Measurements from ENCODE around the gene MYH9.

The MYH9 gene

GRCh38 chr22:36334821-36335603 lies 52.8 kb downstream of the MYH9 start:
- no peak for TF ChIP-seq CTCF (IDR thresholded peaks at IDR 0.05; ENCODE audit: insufficient read depth, low read depth, low read length, missing control alignments)
- H3K4me3 ChIP-seq (ENCODE audit: low read depth, low read length): no peak overlapping the region
- no peak for DNase-seq (ENCODE audit: low read depth)

GRCh38 chr22:36334081-36334820 lies 53.5 kb downstream of the MYH9 start:
- no peak overlapping the region for H3K4me3 ChIP-seq (ENCODE audit: low read depth, low read length)
- no peak for DNase-seq (ENCODE audit: low read depth)
- no peak for TF ChIP-seq CTCF (IDR thresholded peaks at IDR 0.05; ENCODE audit: insufficient read depth, low read depth, low read length, missing control alignments)

- H3K4me3 ChIP-seq (ENCODE audit: low read depth, low read length): no peak overlapping the region; the same call in 1 of the 2 replicates
- DNase-seq (ENCODE audit: low read depth): no peak
- TF ChIP-seq CTCF (IDR thresholded peaks at IDR 0.05; ENCODE audit: insufficient read depth, low read depth, low read length, missing control alignments): no peak
Observed at GRCh38 chr22:36333644-36334043, 54.1 kb downstream of the MYH9 start.

GRCh38 chr22:36332623-36333332 lies 55.0 kb downstream of the MYH9 start:
- peak overlapping the region; percentile 65 for H3K4me3 ChIP-seq (ENCODE audit: low read depth, low read length)
- DNase-seq (ENCODE audit: low read depth): peak; percentile 87
- TF ChIP-seq CTCF (IDR thresholded peaks at IDR 0.05; ENCODE audit: insufficient read depth, low read depth, low read length, missing control alignments): no peak

- TF ChIP-seq CTCF (IDR thresholded peaks at IDR 0.05; ENCODE audit: insufficient read depth, low read depth, low read length, missing control alignments): no peak
- peak; percentile 75 for DNase-seq (ENCODE audit: low read depth)
Observed at GRCh38 chr22:36331912-36332622, 55.7 kb downstream of the MYH9 start.

GRCh38 chr22:36331306-36331911 lies 56.4 kb downstream of the MYH9 start:
- DNase-seq (ENCODE audit: low read depth): peak; percentile 96
- TF ChIP-seq CTCF (IDR thresholded peaks at IDR 0.05; ENCODE audit: insufficient read depth, low read depth, low read length, missing control alignments): no peak
- H3K4me3 ChIP-seq (ENCODE audit: low read depth, low read length): peak overlapping the region; percentile 65

More at GRCh38 chr22:36331912-36332622, 55.7 kb downstream of the MYH9 start:
- H3K4me3 ChIP-seq (ENCODE audit: low read depth, low read length): peak overlapping the region; percentile 65

All from GM12865 (cell line).